Activated T-cell treated with anti-CD3 and anti-CD28 coated beads, Interleukin-2, amount 50 U/mL, for 1 hour (primary cell): ENCODE measurements around the gene COL20A1.
A peak's percentile ranks its signal among the peaks of the same experiment; 100 is the strongest.

Experiments used
- DNase-seq: peaks from one replicate; pipeline ENCODE4 v3.0.0-alpha.2; 2020

The COL20A1 gene

GRCh38 chr20:63278661-63279060 is 14.3 kb upstream of the COL20A1 start:
- DNase-seq, result no peak

GRCh38 chr20:63279931-63280330 is 13.1 kb upstream of the COL20A1 start:
- no peak for DNase-seq

- DNase-seq, result no peak
Observed at GRCh38 chr20:63280371-63280770, 12.6 kb upstream of the COL20A1 start.

- DNase-seq, result no peak
Observed at GRCh38 chr20:63280929-63281545, 11.9 kb upstream of the COL20A1 start.

- no peak for DNase-seq
Observed at GRCh38 chr20:63281742-63282665, 11.0 kb upstream of the COL20A1 start.

- no peak for DNase-seq
Observed at GRCh38 chr20:63282946-63283345, 10.0 kb upstream of the COL20A1 start.

DNA sequence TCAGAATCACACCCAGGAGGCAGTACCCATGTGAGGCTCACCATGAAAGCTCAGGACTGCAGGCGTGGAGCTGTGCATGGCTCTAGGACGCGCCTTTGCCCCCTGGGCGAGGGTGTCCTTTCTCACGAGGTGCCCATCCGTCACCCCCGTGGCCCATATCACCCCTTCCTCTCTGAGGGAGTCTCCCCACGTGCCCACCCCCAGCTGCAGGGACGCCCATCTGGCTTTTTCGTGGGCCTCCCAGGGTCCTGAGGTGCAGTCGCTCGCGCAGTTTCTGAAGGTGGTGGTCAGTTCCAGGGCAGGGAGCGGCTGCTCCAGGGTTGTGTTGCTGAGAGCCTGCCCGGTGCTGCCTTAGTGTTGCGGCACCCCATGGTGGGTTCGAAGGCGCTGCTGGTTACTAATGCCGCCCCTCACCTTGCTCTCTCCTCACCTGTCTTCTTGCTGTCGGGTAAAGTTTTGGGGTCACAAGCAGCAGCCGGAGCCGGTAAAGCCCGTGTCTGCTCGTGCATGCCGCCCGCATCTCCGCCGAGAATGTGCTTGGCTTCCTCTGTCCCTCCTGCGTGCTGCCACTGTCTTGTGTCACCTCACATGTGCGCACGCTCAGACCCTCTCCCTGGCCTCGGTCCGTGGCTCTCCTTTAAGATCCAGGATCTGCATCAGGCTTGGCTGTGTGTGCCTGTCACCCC is 9.4 kb upstream of the COL20A1 start:
- no peak for DNase-seq

DNA sequence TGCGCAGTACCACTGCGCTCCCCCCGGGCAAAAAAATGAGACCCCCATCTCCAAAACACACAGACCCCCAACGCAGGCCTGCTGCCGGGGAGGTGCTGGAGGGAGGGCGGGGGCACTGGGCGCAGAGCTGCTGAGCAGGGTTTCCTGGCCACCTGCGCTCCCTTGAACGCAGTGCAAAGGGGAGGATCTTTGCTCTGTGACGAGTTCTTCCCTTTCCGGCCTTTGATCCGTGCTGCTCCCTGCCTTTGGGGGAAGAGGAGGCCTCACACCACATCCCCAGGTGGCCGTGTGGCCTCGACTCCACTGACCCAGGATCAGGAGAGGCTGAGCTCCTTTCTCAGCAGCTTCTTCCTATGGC is 8.9 kb upstream of the COL20A1 start:
- DNase-seq, result no peak

- no peak for DNase-seq
Observed at GRCh38 chr20:63284544-63284949, 8.4 kb upstream of the COL20A1 start.

DNA sequence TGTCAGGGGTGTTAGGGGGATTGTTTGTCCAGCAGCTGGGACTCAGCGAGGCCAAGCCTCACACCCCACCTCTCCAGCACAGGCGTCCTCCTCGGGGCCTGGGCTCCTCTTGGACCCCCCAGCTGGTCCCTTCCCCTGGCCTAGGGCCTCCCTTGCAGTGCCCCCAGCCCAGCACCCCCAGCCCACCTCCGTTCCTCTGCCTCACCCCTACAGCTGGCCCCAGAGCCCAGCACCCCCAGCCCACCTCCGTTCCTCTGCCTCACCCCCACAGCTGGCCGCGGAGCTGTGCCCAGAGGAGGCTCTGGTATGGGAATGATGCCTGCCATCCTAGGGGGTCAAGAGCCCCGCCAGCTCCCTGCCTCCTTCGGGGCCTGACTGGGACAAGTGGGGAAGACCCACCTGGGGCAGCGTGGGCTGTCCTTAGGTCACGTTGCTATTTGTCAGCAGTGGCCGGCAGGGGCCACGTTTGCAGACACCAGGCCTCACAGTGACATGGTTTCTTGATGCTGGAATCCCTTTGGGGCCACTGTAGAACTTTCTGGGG is 7.9 kb upstream of the COL20A1 start:
- DNase-seq, result no peak

- DNase-seq, result no peak
Observed at GRCh38 chr20:63285636-63286615, 7.1 kb upstream of the COL20A1 start.

DNA sequence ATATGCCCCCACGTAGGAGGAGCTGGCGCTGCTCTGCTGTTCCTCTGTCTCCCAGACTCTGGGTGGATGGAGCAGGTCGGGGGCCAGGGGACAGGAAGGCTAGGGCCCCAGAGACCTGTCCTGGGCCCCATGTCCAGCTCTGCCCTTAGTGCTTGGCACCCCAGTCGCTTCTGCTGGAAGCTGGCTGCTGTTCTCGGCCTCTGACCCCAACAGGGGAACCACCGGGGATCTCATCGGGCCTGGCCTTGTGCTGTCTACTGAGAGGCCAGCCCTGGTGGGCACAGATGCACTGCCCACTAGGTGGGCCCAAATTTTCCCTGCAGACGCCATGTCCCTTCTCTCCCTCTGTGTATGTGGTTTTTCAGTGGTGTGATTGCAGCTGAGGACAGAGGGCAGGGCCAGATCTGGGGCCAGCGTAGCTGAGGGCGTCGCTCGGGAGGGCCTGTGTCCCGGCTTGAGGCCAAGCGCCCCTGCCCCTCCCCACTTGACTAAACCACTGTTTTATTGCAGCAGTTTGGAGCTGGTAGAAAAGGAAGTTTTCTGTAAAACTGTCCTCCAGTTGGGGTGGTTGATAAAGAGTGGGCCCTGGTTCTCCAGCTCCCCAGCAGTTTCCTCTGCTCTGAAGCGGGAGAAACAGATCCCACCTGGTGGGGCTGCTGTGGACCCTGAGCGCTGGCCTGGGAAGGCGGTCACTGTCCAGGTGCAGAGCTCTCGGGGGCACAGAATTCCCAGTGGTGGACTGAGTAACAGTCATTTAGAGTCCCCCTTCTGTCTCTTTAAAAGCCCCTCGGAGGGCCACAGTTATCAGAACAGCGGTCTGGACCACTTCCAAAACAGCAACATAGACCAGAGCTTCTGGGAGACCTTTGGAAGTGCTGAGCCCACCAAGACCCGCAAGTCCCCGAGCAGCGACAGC is 5.9 kb upstream of the COL20A1 start:
- no peak for DNase-seq

GRCh38 chr20:63287697-63288580 is 5.0 kb upstream of the COL20A1 start:
- no peak for DNase-seq

GRCh38 chr20:63288581-63289251 is 4.3 kb upstream of the COL20A1 start:
- no peak for DNase-seq

DNA sequence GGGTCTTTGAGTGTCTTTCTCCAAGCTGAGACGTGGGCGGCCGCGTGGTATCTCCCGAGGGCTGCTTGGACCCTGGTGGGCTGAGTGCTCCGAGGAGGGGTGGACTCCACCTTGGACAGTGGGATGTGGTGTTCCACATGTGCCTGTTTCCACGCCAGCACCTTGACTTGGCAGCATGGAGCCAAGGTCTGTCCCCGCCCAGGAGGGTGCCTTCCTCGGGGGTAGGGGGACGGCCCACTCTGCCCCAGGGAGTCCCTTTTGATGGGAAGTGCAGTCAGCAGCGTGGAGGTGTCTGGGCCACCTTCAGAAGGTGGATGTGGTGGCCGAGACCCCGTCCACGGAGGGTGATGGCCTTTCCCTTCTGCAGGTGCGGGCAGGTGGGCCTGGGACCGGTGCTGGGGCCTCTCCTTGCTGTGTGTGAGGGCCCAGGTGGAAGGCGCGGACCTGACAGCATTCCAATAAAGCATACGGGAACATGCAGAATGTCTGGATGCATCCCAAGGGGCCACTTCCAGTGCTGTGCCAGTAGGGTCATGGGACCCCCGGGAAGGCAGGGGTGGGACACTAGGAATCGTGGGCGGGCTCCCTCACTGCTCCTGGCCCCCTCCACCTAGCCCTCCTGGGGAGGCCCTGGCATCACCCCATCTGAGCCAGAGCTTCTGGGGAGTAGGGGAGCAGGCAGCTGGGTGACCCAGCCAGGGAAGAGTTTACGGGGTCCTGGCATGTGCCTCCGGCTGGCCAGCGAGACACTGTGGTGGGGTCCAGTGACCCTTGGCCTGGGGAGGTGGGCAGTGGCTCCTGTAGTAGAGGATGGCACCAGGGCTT is 3.5 kb upstream of the COL20A1 start:
- DNase-seq, result no peak

- DNase-seq, result no peak
Observed at GRCh38 chr20:63290136-63290676, 2.8 kb upstream of the COL20A1 start.

- peak; percentile 75 for DNase-seq
Observed at GRCh38 chr20:63290677-63291472, 2.1 kb upstream of the COL20A1 start.
